ENCODE measurements around the gene PARVB. TPM values are rescaled to one million over a fixed set of nuclear protein-coding genes. Genes with fewer than 3 reads are reported as not detected.

PARVB gene
- total and polyA plus RNA-seq, 2 of the 8 experiments (the other 6 are each of a cell fraction or from before 2014, with no cell fraction given): 14.5 to 18.6 TPM

GRCh38 chr22:44196731-44197131, 172.6 kb downstream of the PARVB start:
- Histone ChIP-seq H2BK15ac (ENCODE audit: low read length) (peak overlapping the region; percentile 92; the same call in 1 of the 2 replicates), H3K79me2 (ENCODE audit: control insufficient read depth in 1 of 2, insufficient read depth in 2 of 2, low read length in 2 of 2) (no peaks in the 10 kb centered on the region), H4K8ac (ENCODE audit: extremely low read depth, insufficient read depth, low read length) (no peak overlapping the region), H2BK20ac (ENCODE audit: low read length) (no peak overlapping the region), H3K23ac (ENCODE audit: insufficient read length) (no peak overlapping the region), H4K20me1 (replicated peaks in 1 of 2; ENCODE audit: control insufficient read depth in 1 of 2, insufficient read depth in 2 of 2, low read length in 2 of 2) (peaks cover 0 to 5% of the 10 kb centered on the region in 2 experiments), H4K5ac (ENCODE audit: insufficient read length, low read depth, low read length) (no peak overlapping the region), H3K79me1 (ENCODE audit: low read depth, low read length) (no peaks in the 10 kb centered on the region), H3K9ac (replicated peaks in 1 of 4; ENCODE audit: extremely low read depth in 1 of 4, low read depth in 3 of 4, low read length in 3 of 4) (no peak overlapping the region), H3K27me3 (replicated peaks in 1 of 4; ENCODE audit: control insufficient read depth in 3 of 4, extremely low read depth in 1 of 4, insufficient read depth in 3 of 4, low read length in 3 of 4) (no peaks in the 10 kb centered on the region), H3K18ac (ENCODE audit: extremely low read depth, low read length) (no peak overlapping the region; the same call in none of the 2 replicates), H2BK120ac (replicated peaks; ENCODE audit: low read depth, low read length) (no peak overlapping the region), H3K36me3 (ENCODE audit: control insufficient read depth in 2 of 4, insufficient read depth in 4 of 4, low read length in 3 of 4) (no peaks in the 10 kb centered on the region), H3K23me2 (ENCODE audit: low read depth, low read length) (peaks cover 13% of the 10 kb centered on the region; the same call in 1 of the 2 replicates), H3K14ac (ENCODE audit: insufficient read length) (no peak overlapping the region), H3K4me3 (ENCODE audit: extremely low read depth in 1 of 4, insufficient read depth in 2 of 4, low read depth in 3 of 4, low read length in 4 of 4) (no peak overlapping the region), H3K9me3 (ENCODE audit: insufficient read depth in 2 of 2, low read depth in 1 of 2, low read length in 1 of 2) (no peaks in the 10 kb centered on the region), H2BK5ac (ENCODE audit: low read depth, low read length) (no peak overlapping the region), H4K91ac (replicated peaks; ENCODE audit: insufficient read length, low read length) (no peak overlapping the region), H3K4me1 (replicated peaks in 1 of 4; ENCODE audit: control insufficient read depth in 3 of 4, insufficient read depth in 4 of 4, low read length in 3 of 4) (peaks cover 0 to 7% (median 0%) of the 10 kb centered on the region in 4 experiments; a peak in 4 of 7 replicates), H3K56ac (replicated peaks; ENCODE audit: insufficient read length, low read depth, low read length) (no peak overlapping the region), H2AK5ac (ENCODE audit: low read depth, low read length) (no peak overlapping the region), H3K27ac (ENCODE audit: low read depth, low read length) (no peak overlapping the region), H2AFZ (ENCODE audit: low read length) (no peak overlapping the region), H2BK12ac (ENCODE audit: low read depth, low read length) (no peak overlapping the region), H3K4ac (replicated peaks; ENCODE audit: insufficient read length, low read depth, low read length) (no peak overlapping the region), H3K4me2 (ENCODE audit: insufficient read depth in 1 of 2, low read depth in 2 of 2, low read length in 2 of 2) (no peak overlapping the region)
- no peak for DNase-seq (ENCODE audit: low read depth in 1 of 2, low spot score in 2 of 2)
- ChIA-PET CTCF (ENCODE audit: partially characterized antibody) (interaction anchor here (0.5 to 1.4 kb wide), 2 partner anchors 23 to 1084 kb away, joined by 3 read pairs; no protein-coding TSS in a partner anchor), POLR2A (ENCODE audit: partially characterized antibody) (interaction anchor here (0.6 to 1.3 kb wide), 2 partner anchors 11 to 13 kb away, joined by 3 read pairs; no protein-coding TSS in a partner anchor)
- no peak for FAIRE-seq
- whole genome bisulfite sequencing, 2 experiments (ENCODE audit: extremely low coverage in 1 of 2, insufficient coverage in 1 of 2, insufficient read length in 1 of 2, insufficient replicate concordance in 2 of 2, low coverage in 1 of 2, low lambda C conversion rate in 2 of 2, missing lambda C conversion rate in 1 of 2): 81% methylated on average over 10 of the region's 10 CpGs; no CpG with 5 or more reads in 1 of the 2 experiments
- no peak for TF ChIP-seq JUND (IDR thresholded peaks at IDR 0.05; ENCODE audit: low read length)
- no peak for TF ChIP-seq SRF (IDR thresholded peaks at IDR 0.05; ENCODE audit: low read depth, low read length)
- no peak for TF ChIP-seq SAP30 (IDR thresholded peaks at IDR 0.05; ENCODE audit: insufficient read depth, insufficient replicate concordance, low read length)
- TF ChIP-seq CTCF (IDR thresholded peaks at IDR 0.05; ENCODE audit: control extremely low read depth in 1 of 3, insufficient read depth in 1 of 3, low read depth in 1 of 3, low read length in 3 of 3): no peak
- no peak for TF ChIP-seq GTF2F1 (IDR thresholded peaks at IDR 0.05; ENCODE audit: borderline replicate concordance, low read depth, low read length)
- TF ChIP-seq KDM1A (IDR thresholded peaks at IDR 0.05; ENCODE audit: borderline replicate concordance, low read length): no peak
- TF ChIP-seq SIRT6 (IDR thresholded peaks at IDR 0.05; ENCODE audit: low read length): no peak
- no peak for TF ChIP-seq SP4 (IDR thresholded peaks at IDR 0.05; ENCODE audit: low read length)
- TF ChIP-seq POLR2A (IDR thresholded peaks at IDR 0.05; ENCODE audit: control extremely low read depth in 1 of 2, low read depth in 2 of 2, low read length in 2 of 2): no peak
- TF ChIP-seq ATF3 (IDR thresholded peaks at IDR 0.05; ENCODE audit: insufficient read depth, low read depth, low read length): no peak
- TF ChIP-seq GABPA (IDR thresholded peaks at IDR 0.05; ENCODE audit: borderline replicate concordance, insufficient read depth, low read length): no peak
